VCaP (cell line): ENCODE measurements around the gene GTPBP1.

ENCODE experiments used
- H3K27ac ChIP-seq: fragments of 450-650 bp; 2 replicates; pipeline ENCODE4 v1.5.1; 2017
- TF ChIP-seq, protein P1 (sequence below): fragments of 450-650 bp; conservative IDR thresholded peaks from 2 replicates; pipeline ENCODE4 v1.5.1; 2017; ENCODE audit warnings: mild to moderate bottlenecking, moderate library complexity

Gene GTPBP1

DNA sequence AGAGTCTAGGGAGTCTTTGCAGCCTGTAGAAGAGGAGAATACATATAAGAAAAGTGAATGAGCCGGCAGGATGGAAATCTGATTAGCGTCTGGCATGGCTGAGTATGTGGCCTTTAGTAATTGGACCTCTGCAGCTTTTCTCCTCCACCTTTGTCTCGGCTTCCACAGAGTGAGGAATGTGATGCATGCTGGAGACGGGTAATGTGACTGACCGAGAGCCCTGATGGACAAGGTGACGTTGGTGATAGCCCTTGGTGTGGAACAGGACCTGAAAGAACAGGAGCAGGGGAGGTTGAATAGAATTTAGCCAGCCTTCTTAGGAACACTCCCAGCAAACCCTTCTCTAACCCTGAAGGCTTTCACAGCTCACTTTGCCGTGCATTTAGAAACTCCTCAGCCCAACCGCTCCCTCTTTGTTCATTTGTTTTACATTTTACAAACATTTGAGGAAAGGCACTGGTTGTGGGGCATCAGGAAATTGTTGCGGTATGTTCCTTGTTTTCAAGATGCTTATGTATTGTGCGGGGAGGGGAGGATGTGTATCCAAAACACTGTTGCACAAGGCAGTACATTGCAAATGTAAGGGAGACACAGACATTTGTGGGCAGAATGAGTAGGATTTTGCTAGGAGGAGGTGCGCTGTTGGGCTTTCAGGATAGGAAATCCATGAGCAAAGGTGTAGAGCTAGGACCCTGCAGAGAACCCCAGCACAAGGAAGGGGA lies 6.9 kb downstream of the GTPBP1 start:
- TF ChIP-seq, protein P1, sequence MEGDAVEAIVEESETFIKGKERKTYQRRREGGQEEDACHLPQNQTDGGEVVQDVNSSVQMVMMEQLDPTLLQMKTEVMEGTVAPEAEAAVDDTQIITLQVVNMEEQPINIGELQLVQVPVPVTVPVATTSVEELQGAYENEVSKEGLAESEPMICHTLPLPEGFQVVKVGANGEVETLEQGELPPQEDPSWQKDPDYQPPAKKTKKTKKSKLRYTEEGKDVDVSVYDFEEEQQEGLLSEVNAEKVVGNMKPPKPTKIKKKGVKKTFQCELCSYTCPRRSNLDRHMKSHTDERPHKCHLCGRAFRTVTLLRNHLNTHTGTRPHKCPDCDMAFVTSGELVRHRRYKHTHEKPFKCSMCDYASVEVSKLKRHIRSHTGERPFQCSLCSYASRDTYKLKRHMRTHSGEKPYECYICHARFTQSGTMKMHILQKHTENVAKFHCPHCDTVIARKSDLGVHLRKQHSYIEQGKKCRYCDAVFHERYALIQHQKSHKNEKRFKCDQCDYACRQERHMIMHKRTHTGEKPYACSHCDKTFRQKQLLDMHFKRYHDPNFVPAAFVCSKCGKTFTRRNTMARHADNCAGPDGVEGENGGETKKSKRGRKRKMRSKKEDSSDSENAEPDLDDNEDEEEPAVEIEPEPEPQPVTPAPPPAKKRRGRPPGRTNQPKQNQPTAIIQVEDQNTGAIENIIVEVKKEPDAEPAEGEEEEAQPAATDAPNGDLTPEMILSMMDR: no peak

GRCh38 chr22:38713921-38714320 lies 8.2 kb downstream of the GTPBP1 start:
- H3K27ac ChIP-seq: no peak overlapping the region
- TF ChIP-seq, protein P1: no peak

More for the DNA sequence above, 6.9 kb downstream of the GTPBP1 start:
- H3K27ac ChIP-seq: no peak overlapping the region

- H3K27ac ChIP-seq: no peak overlapping the region
Measured at GRCh38 chr22:38715176-38715764, 9.5 kb downstream of the GTPBP1 start.

DNA sequence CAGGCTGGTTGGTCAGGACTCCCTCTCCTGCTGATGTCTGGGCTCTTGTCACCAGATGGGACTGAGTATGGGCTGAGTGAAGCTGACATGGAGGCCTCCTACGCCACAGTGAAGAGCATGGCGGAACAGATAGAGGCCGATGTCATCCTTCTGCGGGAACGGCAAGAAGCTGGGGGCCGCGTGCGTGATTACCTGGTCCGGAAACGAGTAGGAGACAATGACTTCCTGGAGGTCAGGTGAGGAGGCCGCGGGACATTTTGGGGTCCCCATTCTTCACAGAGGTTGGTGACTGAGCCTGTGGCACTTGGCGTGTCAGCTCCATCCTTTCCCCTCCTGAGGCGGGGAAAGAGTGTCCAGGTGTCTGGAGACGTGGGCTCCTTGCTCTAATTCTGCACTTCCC lies 10.1 kb downstream of the GTPBP1 start:
- TF ChIP-seq, protein P1: no peak
- no peak overlapping the region for H3K27ac ChIP-seq

More at GRCh38 chr22:38715176-38715764, 9.5 kb downstream of the GTPBP1 start:
- TF ChIP-seq, protein P1: no peak

DNA sequence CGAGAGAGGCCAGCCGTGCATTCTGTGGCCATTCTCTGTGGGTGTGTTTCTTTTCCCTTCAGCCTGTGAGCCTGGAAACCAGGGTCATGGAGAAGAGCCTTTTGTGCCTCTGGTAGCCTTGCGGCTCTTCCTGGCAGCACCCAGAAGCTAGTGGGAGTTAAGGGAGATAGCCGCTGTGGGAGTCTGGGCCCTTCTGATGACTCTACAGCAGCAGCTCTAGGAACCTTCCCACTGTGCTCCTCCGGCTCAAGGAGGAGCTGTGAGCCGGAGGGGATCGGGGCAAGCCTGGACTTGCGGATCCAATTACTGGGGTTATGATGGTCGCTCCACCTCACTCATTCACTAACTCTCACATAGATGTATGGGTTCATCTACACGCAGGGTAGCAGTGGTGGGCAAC lies 10.5 kb downstream of the GTPBP1 start:
- TF ChIP-seq, protein P1: no peak
- no peak overlapping the region for H3K27ac ChIP-seq

GRCh38 chr22:38716826-38717225 lies 11.1 kb downstream of the GTPBP1 start:
- TF ChIP-seq, protein P1: no peak
- no peak overlapping the region for H3K27ac ChIP-seq

DNA sequence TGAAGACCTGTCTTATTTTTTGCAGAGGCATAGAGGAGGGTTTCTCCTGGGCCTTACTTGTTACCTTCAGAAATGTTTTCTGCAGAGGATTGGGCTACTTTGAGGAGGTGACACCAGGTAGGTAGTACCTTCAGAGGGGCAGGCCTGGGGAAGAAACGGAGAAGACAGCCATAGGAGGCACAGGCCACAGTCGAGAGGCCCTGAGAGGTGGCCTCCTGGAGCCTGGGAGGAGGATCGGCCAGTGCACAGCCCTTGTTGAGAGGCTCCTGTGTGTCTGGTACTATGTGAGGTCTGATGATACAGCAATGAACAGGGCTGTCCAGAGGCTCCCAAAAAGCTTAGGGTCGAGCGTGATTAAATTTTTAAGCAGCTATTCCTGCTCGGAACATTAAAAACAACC lies 11.5 kb downstream of the GTPBP1 start:
- TF ChIP-seq, protein P1: no peak
- no peak overlapping the region for H3K27ac ChIP-seq
